ENCODE data around the gene NACC2.

- TF ChIP-seq CTCF (IDR thresholded peaks at IDR 0.05): no peak
- TF ChIP-seq POLR2A (IDR thresholded peaks at IDR 0.05): no peak
- TF ChIP-seq EP300 (IDR thresholded peaks at IDR 0.05): no peak
Measured at GRCh38 chr9:136011376-136011702, 83.8 kb downstream of the NACC2 start.
